H9 (cell line): ENCODE results near the gene EML4. TPM values are rescaled to one million over a fixed set of nuclear protein-coding genes. Genes with fewer than 3 reads are reported as not detected.

Source experiments
- DNase-seq: peaks from one replicate; pipeline ENCODE4 v3.0.0-alpha.2; 2017
- H2AFZ ChIP-seq: one replicate; pipeline ENCODE4 v1.6.1; 2013; ENCODE audit warnings: mild to moderate bottlenecking, low read length, control low read depth, moderate library complexity
- H2AK5ac ChIP-seq: 2 replicates; pipeline ENCODE4 v1.6.1; 2013; ENCODE audit warnings: low read length, control low read depth, mixed read lengths; ENCODE audit not compliant: insufficient read length
- H2BK120ac ChIP-seq: one replicate; pipeline ENCODE4 v1.6.1; 2013; ENCODE audit warnings: low read depth, mild to moderate bottlenecking, low read length, control low read depth, inconsistent platforms; ENCODE audit not compliant: poor library complexity, severe bottlenecking
- H2BK12ac ChIP-seq: 2 replicates; pipeline ENCODE4 v1.6.1; 2013; ENCODE audit warnings: low read length, control low read depth, mixed read lengths, low read depth; ENCODE audit not compliant: insufficient read length
- H2BK15ac ChIP-seq: 2 replicates; pipeline ENCODE4 v1.6.1; 2013; ENCODE audit warnings: low read depth, low read length, control low read depth
- H2BK20ac ChIP-seq: one replicate; pipeline ENCODE4 v1.6.1; 2013; ENCODE audit warnings: low read depth, mild to moderate bottlenecking, low read length, control low read depth, inconsistent platforms; ENCODE audit not compliant: poor library complexity, severe bottlenecking
- H2BK5ac ChIP-seq: 2 replicates; pipeline ENCODE4 v1.6.1; 2013; ENCODE audit warnings: low read length, control low read depth, mixed read lengths; ENCODE audit not compliant: insufficient read length
- H3K14ac ChIP-seq: 2 replicates; pipeline ENCODE4 v1.6.1; 2013; ENCODE audit warnings: low read length, control low read depth; ENCODE audit not compliant: insufficient read depth
- H3K18ac ChIP-seq: 2 replicates; pipeline ENCODE4 v1.6.1; 2013; ENCODE audit warnings: low read depth, mild to moderate bottlenecking, mixed read lengths, low read length, control low read depth; ENCODE audit not compliant: insufficient read length
- H3K23ac ChIP-seq: 2 replicates; pipeline ENCODE4 v1.6.1; 2013; ENCODE audit warnings: low read length, control low read depth, mixed read lengths, low read depth; ENCODE audit not compliant: insufficient read length
- H3K23me2 ChIP-seq: 2 replicates; pipeline ENCODE4 v1.6.1; 2013; ENCODE audit warnings: low read depth, mild to moderate bottlenecking, mixed read lengths, low read length, control low read depth; ENCODE audit not compliant: insufficient read length, poor library complexity, severe bottlenecking
- H3K27ac ChIP-seq: 2 replicates; pipeline ENCODE4 v1.5.1; 2013; ENCODE audit warnings: low read length, control low read depth, mixed read lengths, low read depth; ENCODE audit not compliant: insufficient read length
- H3K27me3 ChIP-seq: 2 replicates; pipeline ENCODE4 v1.6.1; 2013; ENCODE audit warnings: low read length, control low read depth, inconsistent platforms; ENCODE audit not compliant: insufficient read depth
- H3K4ac ChIP-seq: 2 replicates; pipeline ENCODE4 v1.6.1; 2013; ENCODE audit warnings: low read depth, mild to moderate bottlenecking, control low read depth, inconsistent platforms, low read length, moderate library complexity
- H3K4me1 ChIP-seq: 2 replicates; pipeline ENCODE4 v1.6.1; 2013; ENCODE audit warnings: low read length, control low read depth, inconsistent platforms; ENCODE audit not compliant: insufficient read depth
- H3K4me2 ChIP-seq: 2 replicates; pipeline ENCODE4 v1.6.1; 2013; ENCODE audit warnings: low read length, control low read depth, mixed read lengths; ENCODE audit not compliant: insufficient read length, insufficient read depth
- H3K56ac ChIP-seq: 2 replicates; pipeline ENCODE4 v1.6.1; 2013; ENCODE audit warnings: low read depth, mild to moderate bottlenecking, mixed read lengths, low read length, control low read depth; ENCODE audit not compliant: insufficient read length
- H3K79me1 ChIP-seq: 2 replicates; pipeline ENCODE4 v1.6.1; 2013; ENCODE audit warnings: low read depth, mild to moderate bottlenecking, moderate library complexity, low read length, control low read depth, inconsistent platforms; ENCODE audit not compliant: insufficient read depth, poor library complexity, severe bottlenecking
- H3K79me2 ChIP-seq: 2 replicates; pipeline ENCODE4 v1.6.1; 2013; ENCODE audit warnings: low read length, control low read depth, inconsistent platforms; ENCODE audit not compliant: insufficient read depth
- H3K9ac ChIP-seq: 2 replicates; pipeline ENCODE4 v1.6.1; 2013; ENCODE audit warnings: low read length, control low read depth, mixed read lengths; ENCODE audit not compliant: insufficient read length; ENCODE audit errors: extremely low read depth
- H3K9me3 ChIP-seq: one replicate; pipeline ENCODE4 v1.6.1; 2013; ENCODE audit warnings: low read depth, low read length, inconsistent platforms; ENCODE audit not compliant: control insufficient read depth
- H3T11ph ChIP-seq: one replicate; pipeline ENCODE4 v1.6.1; 2013; ENCODE audit warnings: mild to moderate bottlenecking, low read length, control low read depth, inconsistent platforms
- H4K20me1 ChIP-seq: one replicate; pipeline ENCODE4 v1.6.1; 2013; ENCODE audit not compliant: control insufficient read depth, insufficient read length, insufficient read depth
- H4K5ac ChIP-seq: 2 replicates; pipeline ENCODE4 v1.6.1; 2013; ENCODE audit warnings: low read depth, mild to moderate bottlenecking, mixed read lengths, low read length, control low read depth; ENCODE audit not compliant: insufficient read length
- H4K8ac ChIP-seq: replicated peaks from 2 replicates; pipeline ENCODE4 v1.6.1; 2013; ENCODE audit warnings: low read length, control low read depth, mixed read lengths, low read depth; ENCODE audit not compliant: insufficient read length
- H4K91ac ChIP-seq: 2 replicates; pipeline ENCODE4 v1.6.1; 2013; ENCODE audit warnings: low read depth, mild to moderate bottlenecking, moderate library complexity, mixed read lengths, low read length, control low read depth; ENCODE audit not compliant: insufficient read length
- H3K27ac Mint-ChIP-seq, 3 experiments: 2 replicates in 2 of 3; 3 replicates in 1 of 3; pipeline ENCODE4 v1.8.0; 2020 to 2021; ENCODE audit warnings: mixed read lengths in 3 of 3, mild to moderate bottlenecking in 1 of 3, moderate library complexity in 1 of 3
- H3K27me3 Mint-ChIP-seq: 2 replicates; pipeline ENCODE4 v1.8.0; 2021; ENCODE audit warnings: low read depth, mild to moderate bottlenecking, moderate library complexity, mixed read lengths
- H3K36me3 Mint-ChIP-seq, 3 experiments: 2 replicates in 2 of 3; 3 replicates in 1 of 3; pipeline ENCODE4 v1.8.0; 2020 to 2021; ENCODE audit warnings: low read depth in 3 of 3, mixed read lengths in 3 of 3; ENCODE audit not compliant: insufficient read depth in 1 of 3
- H3K4me1 Mint-ChIP-seq, 2 experiments: 2 replicates each; pipeline ENCODE4 v1.8.0; 2020; ENCODE audit warnings: mixed read lengths in 2 of 2
- H3K4me3 Mint-ChIP-seq, 2 experiments: 2 replicates in 1 of 2; 3 replicates in 1 of 2; pipeline ENCODE4 v1.8.0; 2020 to 2021; ENCODE audit warnings: mild to moderate bottlenecking in 2 of 2, mixed read lengths in 2 of 2, moderate library complexity in 1 of 2
- H3K9me3 Mint-ChIP-seq, 2 experiments: 2 replicates in 1 of 2; 3 replicates in 1 of 2; pipeline ENCODE4 v1.8.0; 2020; ENCODE audit warnings: mild to moderate bottlenecking in 2 of 2, mixed read lengths in 2 of 2, moderate library complexity in 1 of 2
- WGBS: extraction: QIAGEN DNeasy Blood & Tissue Kit; methylation state at CpG from one replicate; pipeline ENCODE4 v1.1.7; 2013; ENCODE audit warnings: missing lambda C conversion rate, low lambda C conversion rate, mixed read lengths; ENCODE audit not compliant: insufficient read length; ENCODE audit errors: extremely low coverage; 5-methylcytosine and 5-hydroxymethylcytosine counted together
- total RNA-seq: library from RNA; stranded (reverse); gene quantifications from 2 replicates; pipeline ENCODE4 v1.2.1, GENCODE V29; 2021
- TF ChIP-seq, protein P1 (sequence below): fragments of 200-600 bp; sonication (generic); conservative IDR thresholded peaks from 3 replicates; pipeline ENCODE4 v1.8.0; 2021; ENCODE audit warnings: antibody characterized with exemption, mild to moderate bottlenecking

The EML4 gene
- total RNA-seq, 1 experiment from 2014 or later = 68.6 TPM

DNA sequence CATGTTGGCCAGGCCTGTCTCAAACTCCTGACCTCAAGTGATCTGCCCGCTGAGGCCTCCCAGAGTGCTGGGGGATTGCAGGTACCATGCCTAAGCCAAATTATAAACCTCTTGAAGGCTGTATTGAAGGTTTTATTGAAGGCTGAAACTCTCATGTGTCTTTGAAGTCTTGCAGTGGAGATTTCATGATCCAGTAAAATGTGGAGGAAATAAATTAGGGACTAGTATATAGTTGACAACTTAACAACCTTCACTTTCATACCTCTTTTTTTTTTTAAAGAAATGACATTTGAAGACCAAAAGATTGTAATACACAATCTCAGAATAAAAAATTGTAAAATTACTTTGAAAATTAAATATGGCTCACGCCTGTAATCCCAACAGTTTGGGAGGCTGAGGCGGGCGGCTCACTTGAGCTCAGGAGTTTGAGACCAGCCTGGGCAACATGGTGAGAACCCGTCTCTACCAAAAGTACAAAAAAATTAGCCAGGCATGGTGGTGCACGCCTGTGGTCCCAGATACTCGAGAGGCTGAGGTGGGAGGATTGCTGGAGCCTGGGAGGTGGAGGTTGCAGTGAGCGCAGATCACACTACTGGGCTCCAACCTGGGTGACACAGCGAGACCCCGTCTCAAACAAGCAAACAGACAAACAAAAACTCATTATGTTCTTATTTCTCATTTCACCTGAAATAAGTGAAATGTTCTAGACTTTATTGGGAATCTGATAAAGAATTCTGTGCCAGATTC, 8.0 kb downstream of the EML4 start:
- Histone ChIP-seq H3K27me3 (no peaks in the 10 kb centered on the region), H2BK5ac (no peak overlapping the region), H4K8ac (no peak overlapping the region), H4K91ac (no peak overlapping the region), H3K4ac (no peak overlapping the region), H4K5ac (no peak overlapping the region), H3K9ac (no peak overlapping the region), H2AFZ (no peak overlapping the region), H2BK120ac (no peak overlapping the region), H3K18ac (no peak overlapping the region), H3K27ac (no peak overlapping the region), H3K4me1 (no peaks in the 10 kb centered on the region), H3K79me1 (peaks cover 4% of the 10 kb centered on the region), H2AK5ac (no peak overlapping the region), H3K56ac (no peak overlapping the region), H2BK12ac (no peak overlapping the region), H3K14ac (no peak overlapping the region), H3K9me3 (no peaks in the 10 kb centered on the region), H3K79me2 (peaks cover 16% of the 10 kb centered on the region; the same call in 1 of the 2 replicates), H3K23me2 (no peaks in the 10 kb centered on the region), H4K20me1 (no peaks in the 10 kb centered on the region), H2BK15ac (no peak overlapping the region), H3K23ac (no peak overlapping the region), H3K4me2 (no peak overlapping the region), H3T11ph (no peak overlapping the region), H2BK20ac (no peak overlapping the region)
- WGBS = no CpG with 5 or more reads among the region's 10 CpGs
- H3K27ac Mint-ChIP-seq = no peak overlapping the region
- H3K4me1 Mint-ChIP-seq = peaks cover 4 to 5% of the 10 kb centered on the region in 2 experiments; a peak in 3 of 4 replicates
- H3K9me3 Mint-ChIP-seq = peaks cover 0 to 2% of the 10 kb centered on the region in 2 experiments; a peak in 1 of 5 replicates
- H3K27me3 Mint-ChIP-seq = no peaks in the 10 kb centered on the region
- no peak overlapping the region; a peak in 1 of 5 replicates for H3K4me3 Mint-ChIP-seq
- TF ChIP-seq, protein P1, sequence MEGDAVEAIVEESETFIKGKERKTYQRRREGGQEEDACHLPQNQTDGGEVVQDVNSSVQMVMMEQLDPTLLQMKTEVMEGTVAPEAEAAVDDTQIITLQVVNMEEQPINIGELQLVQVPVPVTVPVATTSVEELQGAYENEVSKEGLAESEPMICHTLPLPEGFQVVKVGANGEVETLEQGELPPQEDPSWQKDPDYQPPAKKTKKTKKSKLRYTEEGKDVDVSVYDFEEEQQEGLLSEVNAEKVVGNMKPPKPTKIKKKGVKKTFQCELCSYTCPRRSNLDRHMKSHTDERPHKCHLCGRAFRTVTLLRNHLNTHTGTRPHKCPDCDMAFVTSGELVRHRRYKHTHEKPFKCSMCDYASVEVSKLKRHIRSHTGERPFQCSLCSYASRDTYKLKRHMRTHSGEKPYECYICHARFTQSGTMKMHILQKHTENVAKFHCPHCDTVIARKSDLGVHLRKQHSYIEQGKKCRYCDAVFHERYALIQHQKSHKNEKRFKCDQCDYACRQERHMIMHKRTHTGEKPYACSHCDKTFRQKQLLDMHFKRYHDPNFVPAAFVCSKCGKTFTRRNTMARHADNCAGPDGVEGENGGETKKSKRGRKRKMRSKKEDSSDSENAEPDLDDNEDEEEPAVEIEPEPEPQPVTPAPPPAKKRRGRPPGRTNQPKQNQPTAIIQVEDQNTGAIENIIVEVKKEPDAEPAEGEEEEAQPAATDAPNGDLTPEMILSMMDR = no peak
- no peak for DNase-seq
- peaks cover 2 to 20% (median 5%) of the 10 kb centered on the region in 3 experiments for H3K36me3 Mint-ChIP-seq
